ENCODE data around the gene VASN. TPM values are rescaled to one million over a fixed set of nuclear protein-coding genes. Genes with fewer than 3 reads are reported as not detected.

VASN gene
- total and polyA plus RNA-seq, 9 of the 15 experiments (the other 6 are each of a cell fraction or from before 2014, with no cell fraction given), result 0.01 to 2.5 (median 0.41) TPM; not detected in 1

GRCh38 chr16:4402439-4403132 lies 30.9 kb downstream of the VASN start (continued):
- TF ChIP-seq MTA3 (IDR thresholded peaks at IDR 0.05; ENCODE audit: borderline replicate concordance), result peak; percentile 48; the same call in 1 of the 2 replicates
- no peak for TF ChIP-seq NELFE (IDR thresholded peaks at IDR 0.05; ENCODE audit: insufficient read depth, insufficient read length)
- no peak for TF ChIP-seq TFAM (CRISPR knock-in tag; conservative IDR thresholded peaks at IDR 0.05)
- no peak for TF ChIP-seq POLR2AphosphoS5 (IDR thresholded peaks at IDR 0.05; ENCODE audit: control insufficient read depth, insufficient read depth, low read depth, low read length)
- no peak for TF ChIP-seq ZNF133 (CRISPR knock-in tag; IDR thresholded peaks at IDR 0.05)
- TF ChIP-seq YBX1 (IDR thresholded peaks at IDR 0.05), result no peak
- no peak for TF ChIP-seq ATF1 (CRISPR knock-in tag; IDR thresholded peaks at IDR 0.05)
- 0 out of 2 replicates have a peak, but pooled peaks have one; percentile 8 for TF ChIP-seq ATF1 (tag; IDR thresholded peaks at IDR 0.05)
- no peak for TF ChIP-seq POLR2A (conservative IDR thresholded peaks at IDR 0.05)
- TF ChIP-seq XRCC3 (IDR thresholded peaks at IDR 0.05), result no peak
- TF ChIP-seq ZNF561 (CRISPR knock-in tag; conservative IDR thresholded peaks at IDR 0.05), result no peak
- TF ChIP-seq TRIM25 (IDR thresholded peaks at IDR 0.05; ENCODE audit: borderline replicate concordance), result no peak
- peak; percentile 53; the same call in 1 of the 2 replicates for TF ChIP-seq CREB3L1 (IDR thresholded peaks at IDR 0.05; ENCODE audit: borderline replicate concordance, low read depth)
- TF ChIP-seq TAL1 (IDR thresholded peaks at IDR 0.05), result no peak
- no peak for TF ChIP-seq ZBTB11 (CRISPR knock-in tag; IDR thresholded peaks at IDR 0.05)
- TF ChIP-seq POLR3G (IDR thresholded peaks at IDR 0.05; ENCODE audit: extremely low read depth, insufficient read length, insufficient replicate concordance), result no peak
- no peak for TF ChIP-seq BRF2 (IDR thresholded peaks at IDR 0.05; ENCODE audit: borderline replicate concordance, insufficient read depth, insufficient read length)
- no peak for TF ChIP-seq ZNF23 (CRISPR knock-in tag; IDR thresholded peaks at IDR 0.05)
- no peak for TF ChIP-seq NFXL1 (CRISPR knock-in tag; IDR thresholded peaks at IDR 0.05)
- no peak for TF ChIP-seq MLX (CRISPR knock-in tag; conservative IDR thresholded peaks at IDR 0.05)
- TF ChIP-seq E2F3 (CRISPR knock-in tag; IDR thresholded peaks at IDR 0.05), result no peak

Measured in K562 (cell line).